Stimulated activated naive CD4-positive, alpha-beta T cell treated with Interleukin-2 at 50 U/mL for 16 hours (primary cell): Measurements from ENCODE around the gene SNAPC4.

ENCODE experiments used
- DNase-seq: peaks from one replicate; lab custom pipeline; 2025; lab: John Stamatoyannopoulos, UW

SNAPC4 gene, protein sequence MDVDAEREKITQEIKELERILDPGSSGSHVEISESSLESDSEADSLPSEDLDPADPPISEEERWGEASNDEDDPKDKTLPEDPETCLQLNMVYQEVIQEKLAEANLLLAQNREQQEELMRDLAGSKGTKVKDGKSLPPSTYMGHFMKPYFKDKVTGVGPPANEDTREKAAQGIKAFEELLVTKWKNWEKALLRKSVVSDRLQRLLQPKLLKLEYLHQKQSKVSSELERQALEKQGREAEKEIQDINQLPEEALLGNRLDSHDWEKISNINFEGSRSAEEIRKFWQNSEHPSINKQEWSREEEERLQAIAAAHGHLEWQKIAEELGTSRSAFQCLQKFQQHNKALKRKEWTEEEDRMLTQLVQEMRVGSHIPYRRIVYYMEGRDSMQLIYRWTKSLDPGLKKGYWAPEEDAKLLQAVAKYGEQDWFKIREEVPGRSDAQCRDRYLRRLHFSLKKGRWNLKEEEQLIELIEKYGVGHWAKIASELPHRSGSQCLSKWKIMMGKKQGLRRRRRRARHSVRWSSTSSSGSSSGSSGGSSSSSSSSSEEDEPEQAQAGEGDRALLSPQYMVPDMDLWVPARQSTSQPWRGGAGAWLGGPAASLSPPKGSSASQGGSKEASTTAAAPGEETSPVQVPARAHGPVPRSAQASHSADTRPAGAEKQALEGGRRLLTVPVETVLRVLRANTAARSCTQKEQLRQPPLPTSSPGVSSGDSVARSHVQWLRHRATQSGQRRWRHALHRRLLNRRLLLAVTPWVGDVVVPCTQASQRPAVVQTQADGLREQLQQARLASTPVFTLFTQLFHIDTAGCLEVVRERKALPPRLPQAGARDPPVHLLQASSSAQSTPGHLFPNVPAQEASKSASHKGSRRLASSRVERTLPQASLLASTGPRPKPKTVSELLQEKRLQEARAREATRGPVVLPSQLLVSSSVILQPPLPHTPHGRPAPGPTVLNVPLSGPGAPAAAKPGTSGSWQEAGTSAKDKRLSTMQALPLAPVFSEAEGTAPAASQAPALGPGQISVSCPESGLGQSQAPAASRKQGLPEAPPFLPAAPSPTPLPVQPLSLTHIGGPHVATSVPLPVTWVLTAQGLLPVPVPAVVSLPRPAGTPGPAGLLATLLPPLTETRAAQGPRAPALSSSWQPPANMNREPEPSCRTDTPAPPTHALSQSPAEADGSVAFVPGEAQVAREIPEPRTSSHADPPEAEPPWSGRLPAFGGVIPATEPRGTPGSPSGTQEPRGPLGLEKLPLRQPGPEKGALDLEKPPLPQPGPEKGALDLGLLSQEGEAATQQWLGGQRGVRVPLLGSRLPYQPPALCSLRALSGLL (N-terminal part only)

DNA sequence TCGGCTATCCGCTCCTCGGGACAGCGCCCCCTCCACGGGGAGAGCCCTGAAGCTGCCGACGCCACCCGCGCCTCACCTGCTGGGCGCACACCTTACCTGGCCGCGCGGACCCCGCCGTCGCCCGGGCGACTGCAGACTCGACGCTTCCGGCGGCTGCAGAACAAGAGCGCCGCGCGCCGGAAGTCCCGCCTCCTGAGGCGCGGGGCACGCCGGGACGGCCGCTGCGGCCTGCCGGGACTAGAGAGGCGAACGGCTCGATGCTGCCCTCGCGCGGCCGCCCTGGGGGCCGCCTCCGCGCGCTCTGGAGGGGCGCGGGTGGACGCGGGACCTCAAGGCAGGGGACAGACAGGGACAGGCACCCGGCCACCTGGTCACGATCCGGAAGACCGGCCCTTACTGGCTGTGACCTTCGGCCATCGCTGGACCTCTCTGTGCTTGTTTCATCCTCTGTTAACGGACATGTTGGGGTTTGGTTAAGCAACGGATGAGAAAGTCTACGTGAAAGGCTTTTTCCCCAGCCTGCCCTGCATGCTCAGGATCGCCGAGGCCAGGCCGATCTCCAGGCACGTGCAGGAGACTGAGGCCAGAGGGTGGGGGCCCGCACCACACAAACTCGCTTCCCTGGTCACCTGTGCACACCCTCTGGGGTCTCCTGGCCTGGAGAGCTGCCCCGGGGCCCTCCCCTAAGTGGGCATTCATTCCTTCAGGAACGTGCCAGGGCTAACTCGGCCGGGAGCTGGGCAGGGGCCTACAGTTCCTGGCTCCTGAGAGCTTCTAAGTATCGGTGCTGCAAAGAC lies at the start of gene SNAPC4:
SNAPC4 (minus strand) TSS at position 133 of the 797 bp plus-strand sequence. CDS start 1,742 bp downstream, outside the sequence.
- peak; percentile 83 for DNase-seq

DNA sequence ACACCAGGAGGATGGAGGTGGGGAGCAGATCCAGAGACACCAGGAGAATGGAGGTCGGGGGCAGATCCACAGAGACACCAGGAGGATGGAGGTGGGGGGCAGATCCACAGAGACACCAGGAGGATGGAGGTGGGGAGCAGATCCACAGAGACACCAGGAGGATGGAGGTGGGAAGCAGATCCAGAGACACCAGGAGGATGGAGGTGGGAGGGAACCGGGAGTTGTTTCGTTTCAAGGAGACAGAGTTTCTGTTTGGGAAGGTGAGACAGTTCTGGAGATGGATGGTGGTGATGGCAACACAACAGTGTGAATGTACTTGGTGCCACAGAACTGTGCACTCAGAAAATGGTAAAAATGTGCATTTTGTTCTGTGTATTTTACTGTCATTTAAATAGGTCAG lies 48.7 kb upstream of the SNAPC4 start:
- no peak for DNase-seq

DNA sequence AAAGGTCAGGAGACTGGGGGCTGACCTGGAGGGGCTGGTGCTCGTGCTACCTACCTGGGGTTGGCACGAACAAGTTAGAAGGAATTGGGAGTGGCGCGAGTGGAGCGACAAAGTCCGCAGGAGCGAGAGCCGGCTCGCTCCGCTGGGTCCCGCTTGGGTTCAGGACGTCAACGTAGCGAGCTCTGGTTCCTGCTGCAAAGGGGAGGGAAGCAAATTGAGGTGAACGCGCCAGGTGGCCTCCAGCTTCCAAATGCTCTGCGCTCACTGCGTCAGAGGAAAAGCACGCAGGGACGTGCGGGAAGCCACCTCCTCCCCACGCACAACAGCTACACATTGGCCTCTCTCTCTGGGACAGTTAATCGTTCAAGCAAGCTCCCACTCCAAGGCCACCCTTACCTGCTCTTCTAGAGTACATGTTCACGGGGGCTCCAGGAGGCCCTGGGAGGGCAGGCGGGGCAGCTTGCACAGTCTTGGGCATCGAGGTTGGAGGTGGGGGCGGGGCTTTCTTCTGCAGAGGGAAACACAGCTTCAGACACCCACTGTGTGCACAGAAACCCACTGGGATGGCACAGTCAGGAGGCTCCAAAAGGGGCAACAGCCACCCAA lies 47.3 kb upstream of the SNAPC4 start:
- no peak for DNase-seq

DNA sequence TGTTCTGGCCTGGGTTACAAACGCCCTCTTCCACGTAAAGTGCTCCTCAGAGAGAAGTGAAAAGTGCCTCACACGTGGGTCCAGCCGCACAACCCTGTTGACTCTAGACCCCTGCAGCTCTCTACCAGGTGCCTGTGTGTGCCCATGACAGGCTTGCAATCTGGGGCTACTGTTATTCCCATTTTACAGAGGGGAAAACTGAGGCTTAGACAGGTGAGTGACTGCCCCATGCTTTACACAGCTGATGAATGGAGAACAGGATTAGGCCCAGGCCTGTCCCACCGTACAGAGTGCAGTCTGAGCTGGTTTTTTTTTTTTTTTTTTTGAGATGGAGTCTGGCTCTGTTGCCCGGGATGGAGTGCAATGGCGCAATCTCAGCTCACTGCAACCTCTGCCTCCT lies 45.8 kb upstream of the SNAPC4 start:
- no peak for DNase-seq

DNA sequence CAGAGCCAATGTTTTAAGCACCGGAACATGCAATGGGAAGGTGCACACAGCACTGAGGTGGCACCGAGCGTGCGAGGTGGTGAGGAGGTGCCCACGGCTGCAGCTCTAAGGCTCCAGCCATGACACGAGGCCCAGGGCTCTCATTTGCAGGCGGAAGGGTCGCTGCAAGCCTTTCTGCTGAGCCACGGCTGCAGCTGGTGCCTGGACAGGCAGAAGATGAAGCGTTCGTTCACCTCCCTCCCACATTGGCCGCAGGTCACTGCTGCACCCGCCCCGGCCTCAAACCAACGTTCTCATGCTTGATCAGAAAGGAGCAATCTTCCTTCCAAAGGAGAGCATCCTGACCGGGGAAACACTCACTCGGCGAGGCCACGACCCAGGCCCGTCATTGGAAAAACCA lies 44.1 kb upstream of the SNAPC4 start:
- no peak for DNase-seq

DNA sequence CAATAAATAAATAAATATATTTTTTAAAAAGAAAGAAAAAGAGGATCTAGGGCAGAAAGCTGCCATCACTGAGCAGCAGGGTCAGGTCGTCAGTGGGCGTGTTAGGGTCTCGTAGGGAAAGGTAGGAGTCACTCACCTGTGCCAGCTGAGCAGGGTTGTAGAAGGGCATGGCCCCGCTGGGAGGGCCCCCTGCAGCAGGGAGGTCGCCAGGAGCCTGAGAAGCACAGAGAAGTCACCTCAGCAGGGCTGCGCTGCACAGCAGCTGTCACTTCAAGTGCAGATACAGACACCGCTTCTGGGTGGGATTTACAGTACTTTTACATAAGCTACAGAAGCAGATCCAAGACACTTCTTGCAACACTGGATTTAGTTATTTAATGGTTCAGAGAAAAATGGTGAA lies 43.7 kb upstream of the SNAPC4 start:
- DNase-seq, result no peak

DNA sequence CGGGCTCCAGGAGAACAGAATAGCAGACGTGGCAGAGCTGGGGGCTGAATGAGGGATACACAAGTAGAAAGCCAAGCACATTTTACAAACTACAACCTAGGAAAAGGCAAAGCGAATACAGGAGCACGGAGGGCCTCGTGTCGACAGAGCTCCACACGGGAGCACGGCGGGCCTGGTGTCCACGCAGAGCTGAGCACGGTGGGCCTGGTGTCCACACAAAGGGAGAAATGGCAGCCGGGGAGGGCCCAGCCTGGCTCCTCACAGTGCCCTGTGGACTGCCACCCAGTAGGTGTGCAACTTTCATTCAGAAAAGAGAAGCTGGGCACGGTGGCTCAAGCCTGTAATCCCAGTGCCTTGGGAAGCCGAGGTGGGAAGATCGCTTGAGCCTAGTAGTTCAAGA lies 43.1 kb upstream of the SNAPC4 start:
- no peak for DNase-seq

DNA sequence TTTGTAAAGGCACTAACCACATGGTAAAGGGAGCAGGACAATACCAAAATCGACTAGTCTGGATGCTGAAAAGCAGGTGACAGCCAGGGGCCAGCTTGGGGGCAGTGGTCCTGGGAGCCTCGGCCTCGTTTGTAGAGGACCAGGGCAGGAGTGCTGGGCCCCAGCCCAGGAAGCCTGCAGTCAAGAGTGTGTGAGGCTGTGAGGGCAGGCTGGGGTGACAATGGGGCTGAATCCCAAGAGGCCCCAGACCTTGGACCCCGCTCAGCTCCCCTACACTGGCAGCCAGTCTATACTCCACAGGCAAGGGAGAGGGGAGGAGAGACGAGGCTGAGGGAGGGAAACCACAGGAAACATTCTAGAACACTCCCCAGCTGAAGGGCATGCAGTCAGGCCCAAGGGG lies 42.3 kb upstream of the SNAPC4 start:
- DNase-seq, result no peak

DNA sequence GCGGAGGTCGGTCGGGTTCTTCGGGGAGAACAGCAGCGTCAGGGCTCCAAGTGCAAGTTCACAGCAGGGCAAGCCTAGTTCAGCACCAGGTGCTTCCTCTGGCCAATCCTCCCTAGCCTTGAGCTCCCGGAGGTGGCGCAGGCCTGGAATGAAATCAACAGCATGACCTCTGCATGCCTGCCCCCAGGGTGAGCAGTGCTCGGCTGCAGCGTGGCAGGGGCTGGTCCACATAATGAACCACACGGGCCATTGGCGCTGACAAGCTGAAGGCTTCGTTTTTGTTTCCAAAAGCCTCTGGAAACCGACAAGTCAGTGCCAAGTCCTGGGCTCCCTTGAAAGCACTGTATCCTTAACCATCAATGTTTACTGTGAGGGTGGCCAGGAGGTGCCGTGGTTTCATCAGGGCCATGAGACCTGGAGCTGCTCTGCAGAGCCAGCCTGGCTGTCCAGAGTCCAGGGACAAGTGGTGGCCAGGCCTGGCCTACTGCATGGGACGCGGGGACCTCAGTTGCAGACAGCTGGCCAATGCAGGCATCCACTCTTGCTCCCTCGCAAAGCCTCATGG lies 41.8 kb upstream of the SNAPC4 start:
- no peak for DNase-seq

DNA sequence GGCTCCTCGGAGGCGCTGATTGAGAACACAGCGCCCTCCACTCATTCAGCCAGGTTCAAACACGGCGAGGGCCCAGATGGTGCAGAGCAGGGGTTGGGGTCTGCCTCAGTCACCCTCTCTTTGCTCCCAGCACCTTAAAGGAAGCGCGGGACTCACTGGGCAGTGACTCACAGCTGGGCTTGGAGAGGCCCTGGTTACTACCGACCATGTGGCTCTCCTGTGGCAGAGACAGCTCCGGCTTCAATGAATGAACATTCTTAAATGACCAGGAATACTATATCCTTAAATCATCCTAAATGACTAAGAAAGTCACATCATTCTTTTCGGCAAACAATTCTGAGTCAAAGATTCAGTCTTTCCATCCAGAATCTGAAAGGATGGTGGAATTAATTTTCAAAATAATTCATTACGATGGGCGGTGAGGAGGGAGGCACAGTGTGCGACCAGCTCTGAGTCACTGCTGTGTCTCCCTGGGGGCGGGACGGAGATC lies 41.3 kb upstream of the SNAPC4 start:
- no peak for DNase-seq

DNA sequence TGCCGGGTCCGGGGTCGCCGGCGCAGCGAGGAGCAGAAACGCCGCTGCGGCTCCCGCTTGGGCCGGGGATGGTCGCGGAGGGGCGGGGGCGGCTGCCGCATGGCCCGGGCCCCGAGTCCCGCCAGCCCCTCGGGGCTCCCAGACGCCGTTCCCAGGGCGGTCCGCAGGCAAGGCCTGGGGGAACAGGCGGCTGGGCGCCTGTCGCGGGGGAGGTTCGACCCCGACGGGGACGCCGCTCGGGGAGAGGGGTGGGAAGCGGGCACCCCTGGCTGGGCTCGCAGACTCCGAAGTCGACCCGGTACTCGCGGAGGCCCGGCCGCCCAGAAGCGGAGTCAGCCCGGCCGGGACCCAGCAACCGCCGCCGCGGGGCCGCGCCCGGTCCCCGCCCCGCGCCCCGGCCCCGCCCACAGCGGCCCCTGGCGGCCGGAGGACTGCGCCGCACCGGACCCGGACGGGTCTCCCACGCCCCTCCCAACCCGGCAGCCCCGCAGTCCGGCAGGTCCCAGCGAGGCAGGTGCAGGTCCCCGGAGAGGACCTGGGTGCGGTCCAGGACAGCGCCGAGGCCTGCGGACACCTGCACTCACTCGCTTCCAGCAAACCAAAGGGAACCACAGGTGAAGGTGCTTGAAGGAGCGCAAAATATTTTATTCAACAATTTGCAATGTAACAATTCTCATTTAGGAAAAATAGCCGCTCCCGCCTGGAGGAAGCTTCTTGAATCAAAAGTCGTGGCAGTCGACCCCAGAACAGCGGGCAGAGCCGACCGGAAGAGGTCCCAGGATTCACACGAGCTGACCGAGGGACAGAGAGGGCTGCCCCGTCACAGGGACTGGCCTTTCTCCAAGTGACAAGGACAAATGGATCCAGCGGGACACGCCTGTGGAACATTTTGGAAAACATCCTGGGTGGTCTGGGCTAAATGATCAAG lies 39.8 kb upstream of the SNAPC4 start, which contains the start of gene INPP5E:
INPP5E (minus strand) TSS at position 365 of the 928 bp plus-strand sequence. CDS start 426 bp downstream, outside the sequence.
- peak; percentile 68 for DNase-seq

DNA sequence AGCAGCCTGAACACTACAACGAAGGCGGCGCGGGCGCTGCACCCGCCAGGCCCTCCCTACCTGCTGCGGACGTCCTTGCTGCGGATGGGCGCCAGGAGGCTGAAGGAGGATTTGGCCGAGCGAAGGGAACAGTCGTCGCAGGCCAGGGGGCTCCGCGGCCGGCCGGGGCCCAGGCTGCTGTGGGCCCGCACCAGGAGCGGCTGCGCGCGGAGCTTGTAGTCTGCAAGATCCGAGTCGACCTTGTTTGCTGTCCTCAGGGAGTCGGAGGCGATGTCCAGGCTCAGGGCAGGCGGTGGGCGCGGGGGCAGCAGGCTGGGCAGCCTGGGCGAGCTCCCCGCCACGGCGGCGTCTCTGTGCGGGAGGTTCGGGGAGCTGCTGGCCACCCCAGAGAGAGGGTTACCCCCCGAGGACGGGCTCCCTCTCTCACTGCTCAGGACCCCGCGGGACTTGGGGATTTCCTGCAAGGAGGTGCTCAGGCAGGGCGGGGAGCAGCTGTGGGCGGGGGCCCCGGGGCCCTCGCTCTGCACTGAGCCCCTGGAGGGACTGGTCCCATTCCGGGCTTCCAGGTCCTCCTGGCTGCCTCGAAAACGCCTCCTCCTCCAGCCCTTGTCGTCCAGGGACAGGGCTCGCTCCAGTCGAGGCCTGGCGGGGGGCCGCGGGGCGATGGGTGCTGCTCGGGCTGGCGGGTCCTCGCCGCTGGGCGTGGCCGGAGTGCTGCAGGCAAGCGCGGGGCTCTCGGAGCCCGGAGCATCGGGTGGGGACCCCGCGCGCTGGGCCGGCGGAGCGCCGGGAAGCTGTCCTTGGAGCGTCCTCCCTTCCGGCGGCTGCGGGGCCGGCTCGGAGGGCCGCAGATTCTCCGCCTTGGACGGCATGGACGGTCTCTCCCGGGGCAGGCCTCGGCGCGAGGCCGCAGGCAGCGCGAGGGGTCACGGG lies 38.8 kb upstream of the SNAPC4 start:
- DNase-seq, result peak; percentile 56

DNA sequence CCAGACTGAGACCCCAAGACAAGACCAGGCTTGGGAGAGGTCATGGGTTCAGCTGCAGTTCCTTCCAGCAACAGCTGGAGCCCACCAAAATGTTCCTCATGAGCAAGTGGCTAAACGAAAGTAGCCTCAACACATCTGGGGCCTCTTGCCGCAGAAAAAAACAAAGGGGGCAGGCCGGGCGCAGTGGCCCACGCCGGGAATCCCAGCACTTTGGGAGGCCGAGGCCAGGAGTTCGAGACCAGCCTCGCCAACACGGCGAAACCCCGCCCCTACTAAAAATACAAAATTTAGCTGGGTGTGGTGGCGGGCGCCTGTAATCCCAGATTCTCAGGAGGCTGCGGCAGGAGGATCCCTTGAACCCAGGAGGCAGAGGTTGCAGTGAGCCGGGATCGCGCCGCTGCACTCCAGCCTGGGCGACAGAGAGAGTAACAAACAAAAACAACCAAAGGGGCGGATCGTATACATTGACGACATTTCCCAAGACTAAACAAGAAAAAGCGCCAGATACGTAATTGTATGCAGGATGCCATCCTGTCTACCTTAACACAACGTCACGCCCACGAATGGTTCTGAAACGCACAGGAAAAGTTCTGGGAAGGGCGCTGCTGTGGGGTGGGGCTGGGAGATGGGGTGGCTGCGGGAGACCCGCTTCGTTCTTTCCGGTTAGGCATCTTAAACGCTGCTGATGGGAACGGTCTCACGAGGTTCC lies 38.0 kb upstream of the SNAPC4 start:
- no peak for DNase-seq

DNA sequence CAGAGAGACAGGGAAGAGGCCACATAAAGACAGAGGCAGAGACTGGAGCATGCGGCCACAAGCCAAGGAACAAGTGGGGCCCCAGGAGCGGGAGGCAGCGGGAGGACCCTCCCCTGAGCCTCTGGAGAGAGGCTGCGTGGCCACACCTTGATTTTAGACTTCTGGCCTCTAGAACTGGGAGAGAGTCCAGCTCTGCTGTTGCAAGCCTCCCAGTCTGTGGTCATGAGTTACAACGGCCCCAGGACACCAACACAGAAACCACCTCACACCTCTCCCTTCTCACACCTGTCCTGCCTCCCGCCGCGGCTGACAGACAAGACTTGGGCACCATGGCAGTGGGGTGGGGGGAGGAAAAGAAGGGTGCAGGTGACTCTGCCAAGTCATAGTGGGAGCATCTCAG lies 37.5 kb upstream of the SNAPC4 start:
- DNase-seq, result no peak

DNA sequence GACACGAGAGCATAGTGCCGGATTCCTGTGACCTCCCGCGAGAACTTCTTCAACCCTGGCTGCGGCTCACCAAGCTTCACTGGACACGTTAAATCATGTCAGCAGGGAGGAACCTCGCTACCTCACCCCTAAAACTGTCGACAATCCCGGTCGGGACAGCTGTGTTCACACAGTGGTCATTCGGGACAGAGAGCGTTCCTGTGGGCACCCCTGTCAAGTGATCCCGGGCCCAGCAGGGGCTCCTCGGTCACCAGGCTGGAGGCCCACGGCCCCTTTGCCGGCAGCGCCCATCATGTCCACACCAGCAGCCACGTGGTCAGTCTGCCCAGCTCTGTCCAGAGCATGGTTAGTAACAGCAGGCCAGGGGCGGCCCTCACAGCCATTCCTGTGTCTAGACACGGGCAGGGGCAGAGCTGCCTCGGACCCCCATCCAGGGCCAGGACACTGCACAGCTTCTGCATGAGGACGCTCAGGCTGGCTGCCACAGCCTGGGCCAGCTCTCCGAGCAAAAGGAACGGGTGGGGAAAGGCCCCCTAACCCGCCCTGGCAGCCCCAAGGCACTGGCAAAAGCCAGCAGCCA lies 36.2 kb upstream of the SNAPC4 start:
- DNase-seq, result no peak

DNA sequence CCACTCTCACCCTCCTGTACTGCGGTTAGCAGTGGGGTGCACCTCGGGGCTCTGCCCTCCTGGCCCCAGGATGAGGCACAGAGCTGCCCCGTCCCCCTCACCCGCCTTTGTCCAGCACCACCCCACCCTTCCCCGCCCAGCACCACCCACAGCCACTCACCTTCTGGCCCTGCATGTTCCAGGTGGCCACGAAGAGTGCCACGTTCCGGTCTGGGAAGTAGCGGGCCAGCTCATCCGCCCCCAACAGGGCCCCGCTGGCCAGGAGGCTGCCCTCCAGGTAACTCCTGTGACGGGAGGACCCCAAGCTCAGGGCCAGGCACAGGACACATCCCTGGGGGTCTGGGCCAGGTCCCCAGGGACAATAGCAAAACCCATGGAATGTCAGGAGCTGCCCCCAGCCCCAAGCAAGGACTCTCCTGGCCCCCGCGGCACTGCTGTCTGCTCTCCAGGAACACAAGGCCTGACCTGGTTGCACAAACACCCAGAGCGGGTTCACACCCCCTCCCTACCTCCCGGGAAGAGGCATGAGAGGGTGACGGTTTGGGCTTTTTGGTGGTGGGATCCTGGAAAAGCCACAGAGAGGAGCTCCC lies 34.7 kb upstream of the SNAPC4 start:
- no peak for DNase-seq
